Lower lobe of right lung (tissue), 2 donors: Measurements from ENCODE around the gene DGCR2. TPM values are rescaled to one million over a fixed set of nuclear protein-coding genes. Genes with fewer than 3 reads are reported as not detected.
"Not testable (repeated sequence)": the region's sequence is repeated elsewhere in the genome, so short reads cannot be mapped to it uniquely, and the experiment has no call there.

ENCODE experiments used
- ATAC-seq, 2 donors: fragments of 200-7000 bp; cut with Tn5 transposase; one replicate each; pipeline ENCODE4 v1.9.1; 2020 to 2022; ENCODE audit warnings: mild to moderate bottlenecking in 2 of 2, moderate library complexity in 2 of 2
- DNase-seq: peaks from one replicate; pipeline ENCODE4 v3.0.0-alpha.2; 2020
- H3K27ac ChIP-seq: fragments of 200-600 bp; one replicate; pipeline ENCODE4 v1.8.0; 2022
- H3K27me3 ChIP-seq: fragments of 200-600 bp; one replicate; pipeline ENCODE4 v1.8.0; 2022; ENCODE audit warnings: low read depth
- H3K36me3 ChIP-seq: fragments of 200-600 bp; one replicate; pipeline ENCODE4 v1.8.0; 2022; ENCODE audit warnings: mild to moderate bottlenecking
- H3K4me1 ChIP-seq: fragments of 200-600 bp; one replicate; pipeline ENCODE4 v1.8.0; 2022
- H3K4me3 ChIP-seq: fragments of 200-600 bp; one replicate; pipeline ENCODE4 v1.8.0; 2022; ENCODE audit warnings: mild to moderate bottlenecking
- H3K9me3 ChIP-seq: fragments of 200-600 bp; one replicate; pipeline ENCODE4 v1.8.0; 2022
- CTCF ChIP-seq: fragments of 200-600 bp; IDR thresholded peaks from one replicate; pipeline ENCODE4 v1.8.0; 2022; ENCODE audit warnings: antibody characterized with exemption, mild to moderate bottlenecking
- intact Hi-C: fragments of 100-400 bp; cut with DNase I; formaldehyde crosslinking; loops from one replicate; pipeline ENCODE4 v1.11.0; 2022
- total RNA-seq: library from RNA; stranded (reverse); fragmentation: NEBNext Ultra II Directional; extraction: Animal tissue kit (Norgen Biotek cat#: 25700); gene quantifications from one replicate; pipeline ENCODE4 v1.2.1, GENCODE V29; 2021
- donor health status: DM: no; HTN: yes; CAD: no; lungs with severe emphysema.

DGCR2 gene
- total RNA-seq, 1 donor from 2014 or later, result 62.9 TPM

GRCh38 chr22:19035474-19036228, 86.6 kb downstream of the DGCR2 start:
- Histone ChIP-seq H3K27ac (no peak overlapping the region), H3K4me3 (no peak overlapping the region), H3K27me3 (peaks cover 2% of the 10 kb centered on the region), H3K36me3 (peaks cover 40% of the 10 kb centered on the region), H3K9me3 (no peaks in the 10 kb centered on the region), H3K4me1 (no peaks in the 10 kb centered on the region)
- intact Hi-C loops, result no loop called here
- ATAC-seq (peak; percentile 4 to 14), DNase-seq (peak; percentile 43)
- TF ChIP-seq CTCF, result no peak

DNA sequence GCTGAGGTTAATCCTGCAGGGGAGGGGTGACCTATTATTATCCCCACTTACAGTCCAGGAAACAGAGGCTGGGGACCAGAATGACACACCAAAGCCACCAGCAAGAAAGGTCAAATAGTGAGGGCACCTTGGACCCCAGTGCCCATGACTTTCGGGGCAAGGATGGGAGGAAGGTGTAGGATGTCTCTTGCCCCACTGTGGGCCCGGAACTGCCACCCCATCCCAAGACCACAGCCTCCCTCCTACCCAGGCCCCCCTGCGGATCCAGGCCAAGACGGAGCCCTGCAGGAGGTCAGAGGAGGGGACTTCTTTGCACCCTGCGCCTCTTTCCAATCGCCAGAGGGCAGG, 87.1 kb downstream of the DGCR2 start:
- DNase-seq, intact Hi-C loops, ATAC-seq: not testable (repeated sequence)

DNA sequence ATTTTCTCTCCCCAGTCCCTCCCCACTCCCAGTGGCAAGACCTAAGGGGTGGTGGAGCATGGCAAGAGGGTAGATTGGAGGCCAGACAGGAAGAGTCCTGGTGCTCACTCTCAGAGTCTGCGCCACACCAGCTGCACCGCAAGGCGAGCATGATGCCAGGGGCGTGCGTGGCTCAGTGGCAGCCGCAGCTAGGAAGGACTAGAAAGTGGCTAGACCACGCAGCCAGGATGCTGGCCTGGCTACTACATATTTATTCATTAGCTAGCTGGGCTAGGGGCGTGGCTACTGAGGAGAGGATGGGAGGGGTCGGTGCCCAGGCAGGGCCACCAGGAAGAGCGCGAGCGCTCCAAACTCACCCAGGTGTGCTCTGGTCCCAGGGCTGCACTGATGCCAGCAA, 87.5 kb downstream of the DGCR2 start:
- H3K4me3 ChIP-seq, H3K9me3 ChIP-seq, ATAC-seq, H3K27ac ChIP-seq, intact Hi-C loops, H3K27me3 ChIP-seq, H3K4me1 ChIP-seq: not testable (repeated sequence)
- peaks cover 31% of the 10 kb centered on the region for H3K36me3 ChIP-seq
- DNase-seq, result peak; percentile 35

More for the DNA sequence above, 87.1 kb downstream of the DGCR2 start:
- H3K9me3 ChIP-seq, H3K4me1 ChIP-seq, H3K27me3 ChIP-seq, H3K27ac ChIP-seq, H3K4me3 ChIP-seq: not testable (repeated sequence)
- peaks cover 35% of the 10 kb centered on the region for H3K36me3 ChIP-seq

DNA sequence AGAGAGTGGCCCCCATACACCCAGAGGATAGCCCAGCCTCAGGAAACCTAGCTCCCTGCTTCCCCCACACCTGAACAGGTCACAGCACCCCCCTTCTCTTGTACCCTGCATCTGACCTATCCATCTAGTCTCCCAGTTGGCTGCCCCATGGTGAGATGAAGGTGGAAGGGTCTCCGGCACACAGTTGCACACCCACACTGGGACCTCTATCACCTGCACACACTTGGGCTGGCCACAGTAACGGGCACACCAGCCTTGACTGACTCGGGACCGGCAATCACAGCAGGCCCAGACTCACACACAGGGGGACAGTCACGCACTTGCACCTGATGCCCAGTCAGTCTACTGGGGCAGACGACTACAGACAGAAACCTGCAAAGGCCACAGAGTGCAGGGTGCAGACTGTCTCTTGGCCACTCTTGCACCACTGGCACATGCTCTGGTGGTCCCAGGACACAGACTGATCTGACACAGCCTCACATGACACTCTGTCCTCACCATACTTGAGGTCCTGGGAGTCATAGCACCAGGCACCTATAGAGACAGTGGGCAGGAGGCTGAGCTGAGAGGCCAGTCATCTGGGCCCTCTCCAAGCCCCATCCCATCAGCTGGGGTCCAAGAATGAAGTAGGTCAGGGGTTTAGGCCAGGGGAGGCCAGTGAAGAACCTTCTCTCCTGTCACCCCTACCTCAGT, 88.0 kb downstream of the DGCR2 start:
- intact Hi-C loops, H3K27ac ChIP-seq, H3K4me1 ChIP-seq, H3K4me3 ChIP-seq, ATAC-seq, H3K27me3 ChIP-seq, DNase-seq, H3K9me3 ChIP-seq: not testable (repeated sequence)
- peaks cover 26% of the 10 kb centered on the region for H3K36me3 ChIP-seq

DNA sequence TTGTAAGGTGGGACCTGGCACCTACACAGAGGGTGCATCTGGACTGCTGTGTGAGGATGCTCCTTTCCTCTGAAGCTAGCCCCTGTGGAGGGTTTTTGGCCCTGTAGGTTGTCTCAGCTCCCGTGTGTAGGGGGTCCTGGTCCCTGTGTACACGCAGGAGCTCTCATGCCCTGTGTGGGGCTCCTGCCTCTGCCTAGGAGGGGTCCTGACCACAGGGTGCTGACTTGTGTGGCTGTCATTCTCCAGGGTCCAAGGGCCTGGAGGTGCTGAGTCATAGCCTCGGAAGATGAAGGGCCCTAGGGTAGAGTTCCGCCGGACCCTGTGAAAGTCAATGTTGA, 88.7 kb downstream of the DGCR2 start:
- DNase-seq, ATAC-seq, intact Hi-C loops: not testable (repeated sequence)

DNA sequence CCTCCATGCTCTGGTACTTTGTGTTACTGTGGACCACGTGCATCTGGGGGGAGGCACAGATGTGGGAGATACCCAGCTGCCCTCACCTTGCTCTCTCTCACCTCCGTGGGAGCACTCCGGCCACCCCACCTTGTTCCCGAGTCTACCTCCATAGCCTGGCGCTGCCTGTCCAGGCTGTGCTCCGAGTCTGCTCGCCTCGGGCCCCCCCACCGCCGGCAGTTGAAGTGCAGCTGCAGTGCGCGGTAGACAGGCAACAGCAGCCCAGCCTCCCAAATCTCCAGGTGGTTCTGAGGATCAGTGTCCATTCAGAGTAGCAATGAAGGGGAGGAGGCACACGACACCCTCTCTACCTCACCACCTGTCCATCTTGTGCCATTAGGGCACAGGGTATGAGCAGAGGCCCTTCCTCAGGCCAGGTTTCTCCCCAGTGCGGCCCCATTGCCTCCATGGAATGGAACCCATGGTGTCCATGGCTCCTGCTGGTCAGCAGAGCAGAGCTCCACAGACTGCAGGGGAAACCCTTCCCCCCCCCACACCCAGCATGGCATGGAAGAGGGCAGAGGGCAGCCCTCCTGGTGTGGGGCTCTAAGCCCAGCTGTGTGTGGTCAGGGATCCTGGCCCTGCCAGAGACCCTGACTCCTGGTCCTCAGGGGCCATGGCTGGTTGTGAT, 89.2 kb downstream of the DGCR2 start:
- H3K4me1 ChIP-seq, H3K4me3 ChIP-seq, DNase-seq, H3K27ac ChIP-seq, intact Hi-C loops, H3K9me3 ChIP-seq, ATAC-seq: not testable (repeated sequence)
- Histone ChIP-seq H3K36me3 (peaks cover 14% of the 10 kb centered on the region), H3K27me3 (peaks cover 20% of the 10 kb centered on the region)

More for the DNA sequence above, 88.7 kb downstream of the DGCR2 start:
- H3K36me3 ChIP-seq, result peaks cover 19% of the 10 kb centered on the region
- H3K9me3 ChIP-seq, H3K4me3 ChIP-seq, H3K4me1 ChIP-seq, H3K27ac ChIP-seq: not testable (repeated sequence)
- peaks cover 15% of the 10 kb centered on the region for H3K27me3 ChIP-seq

GRCh38 chr22:19032156-19032785, 89.9 kb downstream of the DGCR2 start:
- H3K4me3 ChIP-seq, intact Hi-C loops, DNase-seq, H3K36me3 ChIP-seq, ATAC-seq, H3K9me3 ChIP-seq, H3K4me1 ChIP-seq, H3K27ac ChIP-seq: not testable (repeated sequence)
- H3K27me3 ChIP-seq, result peaks cover 22% of the 10 kb centered on the region

DNA sequence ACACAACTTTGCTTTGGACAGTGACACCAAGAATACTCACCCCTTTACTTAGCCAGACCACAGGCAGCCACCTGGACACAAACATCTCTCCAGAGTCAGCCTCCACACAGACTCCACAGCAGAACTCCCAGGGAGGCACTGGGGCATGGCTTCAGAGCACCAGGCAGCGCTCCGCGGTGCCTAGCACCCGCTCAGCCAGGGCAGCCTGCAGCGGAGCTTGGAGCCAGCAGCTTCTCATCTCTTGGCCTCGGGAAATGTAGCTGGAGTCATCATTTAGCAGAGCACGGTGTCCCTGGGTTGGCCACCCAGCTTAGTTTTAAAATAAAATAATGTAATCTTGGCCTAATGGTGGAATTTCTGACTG, 91.3 kb downstream of the DGCR2 start:
- H3K36me3 ChIP-seq, H3K27ac ChIP-seq, H3K9me3 ChIP-seq, intact Hi-C loops, H3K4me1 ChIP-seq, ATAC-seq, DNase-seq, H3K4me3 ChIP-seq: not testable (repeated sequence)
- peaks cover 22% of the 10 kb centered on the region for H3K27me3 ChIP-seq

DNA sequence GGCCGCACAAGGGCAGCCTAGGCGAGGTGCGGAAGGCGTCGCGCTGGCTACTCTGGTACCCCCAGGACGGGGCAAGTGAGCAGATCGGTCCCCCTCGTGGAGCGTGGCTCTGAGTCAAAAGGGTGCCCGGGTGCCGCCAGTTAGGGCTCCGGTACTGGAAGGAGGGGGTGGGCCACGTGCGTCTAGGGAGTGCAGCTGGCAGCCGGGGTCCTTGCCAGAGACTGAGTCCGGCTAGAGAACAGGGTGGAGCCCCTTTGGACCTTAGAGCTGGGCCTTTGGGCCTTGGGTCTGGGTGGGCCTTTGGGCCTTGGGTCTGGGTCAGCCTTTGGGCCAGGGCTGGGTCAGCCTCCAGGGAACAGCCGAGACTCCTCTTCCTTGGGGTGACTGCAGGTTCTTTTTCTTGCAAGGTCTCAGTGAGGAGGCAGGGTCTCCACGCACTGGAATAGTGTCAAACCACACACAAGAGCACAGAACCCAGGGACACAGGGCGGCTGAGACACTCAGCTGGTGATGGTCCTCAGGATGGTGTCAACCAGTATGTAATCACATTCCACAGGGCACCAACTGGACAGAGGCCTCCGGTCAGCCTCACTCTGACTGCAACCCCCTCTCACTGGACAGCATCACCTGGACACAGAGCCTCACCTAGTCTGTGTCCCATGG, 91.9 kb downstream of the DGCR2 start:
- ATAC-seq, result not testable (repeated sequence)
- H3K27me3 ChIP-seq, result peaks cover 22% of the 10 kb centered on the region

DNA sequence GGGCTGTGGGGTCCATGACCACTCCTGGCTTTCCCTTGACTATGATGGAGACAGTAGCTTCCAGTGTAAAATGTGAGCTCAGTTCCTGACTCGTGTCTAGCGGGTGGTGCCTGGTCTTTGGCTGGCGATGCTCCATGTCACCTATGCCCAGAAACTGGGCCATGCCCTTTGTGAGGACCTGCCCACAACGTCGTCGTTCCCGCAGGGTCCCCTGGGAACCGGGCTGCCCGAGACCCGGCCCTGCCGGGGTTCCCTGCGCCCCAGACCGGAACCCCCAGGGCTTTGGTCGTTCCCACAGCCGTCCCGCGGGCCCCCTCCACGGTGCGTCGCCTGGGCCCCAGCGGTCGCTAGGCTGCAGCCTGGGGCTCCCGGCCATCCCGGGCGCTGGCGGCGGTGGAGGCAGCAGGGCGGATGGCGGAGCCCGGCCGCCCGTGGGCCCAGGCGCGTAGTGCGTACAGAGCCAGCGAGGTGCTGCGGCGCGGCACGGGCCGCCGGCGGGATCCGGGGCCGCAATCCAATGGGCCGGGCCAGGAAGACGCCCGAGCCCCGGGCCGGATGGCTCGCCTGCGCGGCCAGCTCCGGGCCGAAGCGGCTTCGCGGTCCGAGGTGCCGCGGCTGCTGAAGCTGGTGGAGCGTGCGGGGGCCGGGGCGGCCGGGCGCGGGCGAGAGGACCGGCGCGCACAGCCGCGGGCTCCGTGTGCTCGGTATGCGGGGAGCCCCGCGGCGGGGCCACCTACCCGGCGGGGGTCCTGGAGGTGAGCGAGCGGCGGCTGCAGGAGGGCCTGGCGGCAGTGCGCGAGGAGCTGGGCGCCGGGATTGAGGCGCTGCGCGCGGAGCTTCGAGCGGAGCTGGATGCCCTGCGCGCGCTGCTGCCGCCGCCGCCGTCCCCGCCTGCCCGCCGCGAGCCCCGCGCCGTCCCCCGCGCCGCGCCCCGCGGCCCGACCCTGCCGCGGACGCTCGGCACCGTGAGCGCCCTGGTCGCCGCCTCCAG, 92.8 kb downstream of the DGCR2 start:
- H3K27ac ChIP-seq, H3K4me3 ChIP-seq, H3K4me1 ChIP-seq, DNase-seq, ATAC-seq, H3K36me3 ChIP-seq, intact Hi-C loops, H3K9me3 ChIP-seq: not testable (repeated sequence)
- peaks cover 22% of the 10 kb centered on the region for H3K27me3 ChIP-seq

More for the DNA sequence above, 91.9 kb downstream of the DGCR2 start:
- H3K36me3 ChIP-seq, DNase-seq, H3K4me3 ChIP-seq, H3K9me3 ChIP-seq, H3K4me1 ChIP-seq, H3K27ac ChIP-seq, intact Hi-C loops: not testable (repeated sequence)

- intact Hi-C loops, H3K36me3 ChIP-seq, H3K4me3 ChIP-seq, H3K4me1 ChIP-seq, DNase-seq, H3K9me3 ChIP-seq, H3K27ac ChIP-seq, ATAC-seq: not testable (repeated sequence)
- H3K27me3 ChIP-seq, result peaks cover 22% of the 10 kb centered on the region
Measured at GRCh38 chr22:19028060-19028455, 94.2 kb downstream of the DGCR2 start.
